HG03342 (cell line): ENCODE data around the gene CHD6.

Source experiments
- ATAC-seq: cut with Tn5 transposase; IDR thresholded peaks from one replicate; pipeline ENCODE4 v1.9.1; 2021; ENCODE audit warnings: mild to moderate bottlenecking, moderate library complexity; ENCODE audit not compliant: unreplicated experiment

The CHD6 gene

DNA sequence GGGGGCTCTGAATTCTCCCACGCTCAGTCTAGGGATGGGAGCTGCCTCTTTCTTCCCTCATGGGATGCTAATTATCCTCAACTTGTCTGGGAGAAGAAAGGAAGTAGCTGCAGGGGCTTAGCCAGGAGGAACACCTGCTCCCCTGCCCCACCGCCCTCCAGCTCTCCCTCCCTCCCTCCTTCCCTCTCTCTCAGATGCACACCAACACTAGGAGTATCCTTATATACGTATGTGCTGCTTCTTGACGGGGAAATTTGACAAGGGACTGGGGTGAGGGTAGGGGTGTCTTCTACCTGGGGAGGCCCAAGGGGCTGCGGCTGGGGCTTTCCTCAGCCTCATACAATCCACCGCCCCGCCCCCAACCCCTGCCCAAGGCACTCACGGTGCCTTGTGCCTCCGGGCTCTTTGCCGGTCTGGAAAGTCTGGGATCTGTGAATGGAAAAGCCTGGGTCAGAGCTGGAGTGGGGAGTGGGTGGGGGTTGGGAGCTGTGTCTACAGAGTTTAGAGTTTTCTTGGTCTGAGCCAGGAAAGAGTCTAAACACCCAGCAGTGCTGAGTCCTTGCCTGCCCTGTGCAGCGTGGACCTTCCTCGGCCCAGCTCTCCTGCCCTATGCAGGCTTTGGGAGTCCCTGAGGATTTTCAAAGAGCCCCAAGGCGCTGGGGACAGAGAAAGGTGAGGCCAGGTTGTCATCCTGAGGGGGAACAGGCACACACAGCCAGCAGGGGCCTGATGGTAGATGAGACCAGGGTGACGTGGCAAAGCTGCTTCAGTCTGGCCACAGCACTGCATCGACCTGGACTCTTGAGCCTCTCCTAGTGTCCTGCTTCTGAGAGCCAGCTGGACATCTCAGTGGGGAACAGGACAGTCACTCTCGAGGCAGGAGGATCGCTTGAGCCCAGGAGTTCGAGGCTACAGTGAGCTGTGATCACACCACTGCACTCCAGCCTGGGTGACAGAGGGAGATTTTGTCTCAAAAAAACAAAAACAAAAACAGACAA lies 222.2 kb downstream of the CHD6 start:
- ATAC-seq: no peak

- no peak for ATAC-seq
Measured at GRCh38 chr20:41394931-41395666, 223.1 kb downstream of the CHD6 start.

DNA sequence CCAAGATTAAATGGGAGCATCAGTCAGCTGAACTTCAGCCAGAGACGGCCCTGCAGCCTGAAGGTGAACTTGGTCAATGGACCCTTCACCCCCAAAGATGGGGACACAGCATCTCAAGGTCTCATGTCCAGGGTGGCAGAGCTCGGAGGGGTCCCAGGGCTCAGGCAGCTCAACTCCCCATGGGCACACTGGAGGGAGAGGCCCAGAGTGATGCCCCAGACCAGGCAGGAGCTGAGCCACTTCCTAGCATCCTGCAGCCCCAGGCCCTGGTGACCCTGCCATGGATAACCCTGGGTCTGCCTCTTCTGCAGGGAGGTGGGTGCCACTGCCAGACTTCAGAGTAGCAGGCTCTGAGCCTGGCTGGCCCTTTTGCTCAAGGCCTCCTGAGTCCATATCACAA lies 224.1 kb downstream of the CHD6 start:
- ATAC-seq: no peak

- ATAC-seq: no peak
Measured at GRCh38 chr20:41393705-41394066, 224.5 kb downstream of the CHD6 start.

GRCh38 chr20:41392871-41393704 lies 225.1 kb downstream of the CHD6 start:
- ATAC-seq: no peak

DNA sequence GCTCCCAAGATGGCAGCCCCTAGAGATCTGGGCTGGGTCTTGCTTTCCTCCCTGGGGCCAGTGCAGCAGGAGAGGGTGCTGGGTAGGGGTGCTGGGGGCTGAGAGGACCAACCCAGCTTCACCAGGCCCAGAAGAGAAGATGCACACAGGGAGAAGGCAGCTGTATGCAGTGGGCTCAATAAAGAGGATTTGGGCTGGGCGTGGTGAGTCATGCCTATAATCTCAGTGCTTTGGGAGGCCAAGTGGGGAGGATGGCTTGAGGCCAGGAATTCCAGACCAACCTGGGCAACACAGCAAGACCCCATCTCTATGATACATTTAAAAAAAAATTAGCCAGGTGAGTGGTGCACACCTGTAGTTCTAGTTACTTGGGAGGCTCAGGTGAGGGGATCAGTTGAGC lies 225.9 kb downstream of the CHD6 start:
- no peak for ATAC-seq

DNA sequence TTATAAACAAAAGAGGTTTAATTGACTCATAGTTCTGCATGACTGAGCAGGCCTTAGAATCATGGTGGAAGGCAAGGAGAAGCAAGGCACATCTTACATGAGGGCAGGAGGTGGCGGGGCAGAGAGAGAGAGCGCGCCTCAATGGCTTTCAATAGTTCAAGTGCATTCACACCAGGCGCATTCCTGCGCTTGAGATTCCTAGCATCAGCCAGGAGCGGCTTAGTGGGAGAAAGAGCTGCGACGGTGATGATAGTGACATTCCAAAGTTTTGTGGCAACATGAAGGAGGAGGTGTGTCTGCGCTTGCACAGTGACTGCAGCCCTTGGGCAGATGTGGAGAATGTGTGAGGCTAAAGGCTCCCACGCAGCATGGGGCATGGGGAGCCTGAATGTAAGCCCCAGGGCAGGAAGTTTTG lies 226.6 kb downstream of the CHD6 start:
- no peak for ATAC-seq

DNA sequence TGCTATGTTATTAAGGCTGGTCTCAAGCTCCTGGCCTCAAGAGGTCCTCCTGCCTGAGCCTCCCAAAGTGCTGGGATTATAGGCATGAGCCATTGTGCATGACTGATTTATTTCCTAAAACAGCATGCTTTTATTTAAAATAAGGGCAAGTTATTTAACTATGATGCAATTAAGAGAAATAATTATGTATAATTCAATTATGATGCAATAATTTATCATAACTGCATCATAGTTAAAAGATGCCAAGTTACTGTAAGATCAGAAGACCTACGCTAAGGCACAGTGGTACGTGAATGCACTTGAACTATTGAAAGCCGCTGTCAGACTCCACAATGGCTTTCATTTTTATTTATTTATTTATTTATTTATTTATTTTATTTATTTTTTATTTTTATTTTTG lies 227.3 kb downstream of the CHD6 start:
- no peak for ATAC-seq

GRCh38 chr20:41387444-41387851 lies 230.7 kb downstream of the CHD6 start:
- no peak for ATAC-seq

- ATAC-seq: no peak
Measured at GRCh38 chr20:41386502-41387427, 231.4 kb downstream of the CHD6 start.

- no peak for ATAC-seq
Measured at GRCh38 chr20:41382791-41383305, 235.3 kb downstream of the CHD6 start.

DNA sequence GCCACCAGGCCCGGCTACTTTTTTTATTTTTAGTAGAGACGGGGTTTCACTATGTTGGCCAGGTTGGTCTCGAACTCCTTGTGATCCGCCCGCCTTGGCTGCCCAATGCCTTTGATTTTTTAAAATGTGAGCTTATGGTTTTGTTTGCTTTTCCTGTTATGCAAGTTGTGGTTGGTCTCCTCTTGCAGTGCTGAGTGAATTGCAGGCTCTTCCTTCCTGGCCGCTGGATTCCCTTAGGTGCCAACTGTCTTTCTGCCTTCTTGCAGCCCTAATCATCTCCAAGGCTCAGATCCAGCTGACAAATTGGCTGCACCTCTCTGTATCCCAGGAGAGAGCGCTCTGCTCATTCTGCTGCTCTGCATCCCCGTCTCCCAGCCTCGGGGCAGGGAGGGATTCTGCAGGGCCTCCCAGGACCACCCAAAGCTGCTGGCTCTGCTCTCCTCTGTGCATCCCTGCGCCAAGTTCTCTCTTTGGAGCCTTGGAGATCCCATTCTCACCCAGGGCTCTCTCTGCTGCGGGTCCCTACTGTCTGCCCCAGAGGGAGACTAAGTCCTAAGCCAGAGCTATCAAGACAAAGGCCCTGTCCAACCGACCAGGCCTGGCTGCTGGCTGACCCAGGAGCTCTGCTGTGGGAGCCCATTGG lies 237.5 kb downstream of the CHD6 start:
- ATAC-seq: no peak

- ATAC-seq: no peak
Measured at GRCh38 chr20:41379551-41379950, 238.6 kb downstream of the CHD6 start.

DNA sequence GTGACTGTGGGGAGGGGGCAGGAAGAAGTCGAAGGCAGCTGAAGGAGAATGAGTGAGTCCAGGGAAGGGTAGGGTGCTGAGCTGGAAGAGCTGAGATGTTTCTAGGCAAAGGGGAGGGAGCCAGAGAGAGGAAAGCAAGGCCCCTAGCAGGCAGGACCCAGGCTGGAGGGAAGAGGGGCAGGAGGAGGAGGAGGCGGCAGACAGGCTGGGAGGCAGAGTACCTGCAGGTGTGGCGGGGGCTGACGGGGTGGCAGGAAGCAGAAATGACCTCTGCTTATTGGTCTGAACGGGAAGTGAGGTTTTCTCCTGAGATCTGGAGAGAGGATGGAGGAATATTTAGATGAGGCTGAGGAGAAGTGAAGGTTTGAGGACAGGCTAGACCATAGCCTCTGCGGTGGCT lies 240.9 kb downstream of the CHD6 start:
- ATAC-seq: no peak

DNA sequence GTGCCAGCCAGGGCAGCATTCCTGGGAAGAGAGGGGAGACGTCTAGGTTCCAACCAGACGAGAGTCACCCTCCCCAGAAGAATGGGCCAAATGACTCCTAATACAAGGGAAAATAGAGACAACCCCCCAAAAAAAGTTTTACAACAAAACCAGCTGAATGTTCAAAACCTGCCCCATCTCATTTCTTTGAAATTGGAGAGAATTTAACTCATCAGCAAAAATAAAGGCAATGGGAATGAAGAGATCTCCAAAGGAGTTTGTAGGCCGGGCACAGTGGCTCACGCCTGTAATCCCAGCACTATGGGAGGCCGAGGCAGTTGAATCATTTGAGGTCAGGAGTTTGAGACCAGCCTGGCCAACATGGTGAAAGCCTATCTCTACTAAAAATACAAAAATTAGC lies 241.8 kb downstream of the CHD6 start:
- no peak for ATAC-seq

- ATAC-seq: no peak
Measured at GRCh38 chr20:41375846-41376245, 242.3 kb downstream of the CHD6 start.

DNA sequence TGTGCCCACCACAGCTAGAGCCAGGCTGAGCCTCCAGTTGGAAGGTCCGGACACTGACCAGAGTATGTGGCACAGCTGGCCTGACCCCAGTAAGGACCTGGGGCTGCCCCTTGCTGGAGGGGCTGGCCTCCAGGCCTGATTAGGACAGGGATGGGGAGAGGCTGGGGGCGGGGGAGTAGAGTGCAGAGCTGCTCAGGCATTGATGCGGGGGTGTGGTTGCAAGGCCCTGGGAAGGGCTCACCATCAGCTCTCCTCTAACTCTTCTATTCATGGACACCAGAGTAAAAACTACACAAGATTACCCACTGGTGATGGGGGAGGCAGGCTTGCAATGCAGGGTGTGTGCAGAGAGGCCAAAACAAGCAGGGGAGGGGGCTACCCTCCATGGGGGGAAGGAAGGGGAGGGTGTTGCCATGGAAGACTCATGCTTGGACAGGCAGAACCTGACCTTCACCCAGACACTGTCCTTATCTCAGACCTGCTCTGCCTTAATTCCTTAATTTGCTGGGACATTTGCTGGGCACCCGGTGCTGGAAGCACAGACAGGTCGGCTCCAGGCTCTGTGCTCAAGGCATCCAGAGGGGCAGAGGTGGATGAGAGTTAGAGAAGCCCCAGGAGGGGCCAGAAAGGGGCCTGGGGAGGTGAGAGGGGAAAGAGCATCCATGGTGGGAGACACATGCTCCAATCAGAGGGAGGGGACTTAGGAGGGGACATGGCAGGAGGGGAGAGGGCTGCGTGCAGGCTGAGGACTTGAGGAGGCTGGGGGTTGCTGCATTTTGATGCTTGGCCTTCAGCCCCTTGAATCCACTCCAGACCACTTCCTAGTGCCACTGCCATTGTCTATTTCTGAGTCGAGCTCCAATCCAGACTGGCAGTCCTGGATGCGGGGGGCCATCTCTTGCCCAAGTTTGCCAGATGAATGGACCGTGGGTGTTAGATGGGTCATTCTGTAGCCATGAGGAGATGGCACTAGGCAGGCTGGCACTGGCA lies 244.0 kb downstream of the CHD6 start:
- ATAC-seq: no peak

DNA sequence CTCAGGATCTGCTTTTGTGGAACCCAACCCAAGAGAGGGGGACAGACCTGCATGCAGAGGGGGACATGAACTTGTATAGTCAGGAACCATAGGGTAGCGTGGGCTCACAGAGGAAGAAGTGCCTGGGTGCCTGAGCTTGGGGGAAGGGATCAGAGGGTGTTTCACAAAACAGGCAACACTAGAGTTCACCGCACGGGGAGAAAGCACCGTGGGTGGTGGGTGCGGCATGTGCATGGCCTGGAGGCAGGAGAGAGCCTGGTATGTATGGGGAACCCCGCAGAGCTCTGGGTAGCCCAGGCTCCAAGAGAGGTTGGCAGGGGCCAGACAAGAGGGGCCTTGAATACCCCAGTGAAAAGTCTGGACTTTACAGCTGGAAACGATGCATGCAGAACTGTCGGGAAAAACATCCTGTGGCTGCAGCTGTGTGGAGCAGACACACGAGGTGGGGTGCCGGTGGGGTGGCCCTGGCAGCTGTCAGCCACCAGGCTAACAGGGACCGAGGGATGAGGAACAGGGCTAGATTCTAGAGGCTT lies 244.9 kb downstream of the CHD6 start:
- no peak for ATAC-seq
